K562 (cell line): ENCODE results near the gene IGFBPL1. TPM values are rescaled to one million over a fixed set of nuclear protein-coding genes. Genes with fewer than 3 reads are reported as not detected.

ENCODE experiments used
- CBFA2T3 ChIP-seq: fragments of 450-650 bp; IDR thresholded peaks from 2 replicates; pipeline ENCODE4 v1.6.1; 2017
- CREB3 ChIP-seq: fragments of 450-650 bp; conservative IDR thresholded peaks from 2 replicates; pipeline ENCODE4 v1.6.1; 2016; ENCODE audit warnings: missing genetic modification characterization, low read depth, mild to moderate bottlenecking, missing compliant biosample characterization, moderate library complexity
- FOXA1 ChIP-seq: fragments of 450-650 bp; IDR thresholded peaks from 2 replicates; pipeline ENCODE4 v1.6.1; 2016; ENCODE audit warnings: mild to moderate bottlenecking, borderline replicate concordance
- GTF2A2 ChIP-seq: IDR thresholded peaks from 2 replicates; pipeline ENCODE4 v1.6.1; 2016; ENCODE audit warnings: mild to moderate bottlenecking, missing genetic modification characterization, missing compliant biosample characterization
- MAX ChIP-seq: sonication (generic); formaldehyde crosslinking; IDR thresholded peaks from 2 replicates; pipeline ENCODE4 v1.9.0; 2022; ENCODE audit warnings: mild to moderate bottlenecking, missing genetic modification reagents
- polyA plus RNA-seq, 8 experiments: library from polyadenylated mRNA; depleted of rRNA in 4 of 8; stranded (reverse) in 5 of 8; unstranded in 3 of 8; fragments of >200 nt; fragmentation: Nextera tagmentation in 2 of 8; fragmentation: Illumina TruSeq in 1 of 8; extraction: Ambion mirVana in 2 of 8; extraction: Trizol in 1 of 8; gene quantifications; 2 replicates each; pipeline versions ENCODE4 v1.2.1 to v1.2.3, GENCODE V29; 2011 to 2014; ENCODE audit warnings: inconsistent platforms in 1 of 8, missing spikeins in 1 of 8
- total RNA-seq, 7 experiments: library from RNA; depleted of rRNA in 6 of 7; stranded (reverse); fragments of >200 nt in 6 of 7; fragmentation: Illumina TruSeq in 2 of 7; extraction: Trizol in 2 of 7; gene quantifications; 2 replicates each; pipeline versions ENCODE4 v1.2.1 to v1.2.3, GENCODE V29; 2011 to 2021; ENCODE audit warnings: low replicate concordance in 1 of 7
- TF ChIP-seq, protein P1 (sequence below): fragments of 450-650 bp; IDR thresholded peaks from 2 replicates; pipeline ENCODE4 v1.6.1; 2016; ENCODE audit warnings: mild to moderate bottlenecking, moderate library complexity
- TF ChIP-seq, protein P2 (sequence below): fragments of 200-800 bp; sonication (Bioruptor generic); IDR thresholded peaks from 2 replicates; pipeline ENCODE4 v1.6.1; 2017; ENCODE audit warnings: missing genetic modification characterization, missing compliant biosample characterization
- TF ChIP-seq, protein P3 (sequence below): fragments of 450-650 bp; formaldehyde crosslinking; IDR thresholded peaks from 2 replicates; pipeline ENCODE4 v1.4.0; 2020; ENCODE audit warnings: mild to moderate bottlenecking, moderate library complexity

Gene IGFBPL1
- total and polyA plus RNA-seq, 9 of the 15 experiments (the other 6 are each of a cell fraction or from before 2014, with no cell fraction given): not detected

DNA sequence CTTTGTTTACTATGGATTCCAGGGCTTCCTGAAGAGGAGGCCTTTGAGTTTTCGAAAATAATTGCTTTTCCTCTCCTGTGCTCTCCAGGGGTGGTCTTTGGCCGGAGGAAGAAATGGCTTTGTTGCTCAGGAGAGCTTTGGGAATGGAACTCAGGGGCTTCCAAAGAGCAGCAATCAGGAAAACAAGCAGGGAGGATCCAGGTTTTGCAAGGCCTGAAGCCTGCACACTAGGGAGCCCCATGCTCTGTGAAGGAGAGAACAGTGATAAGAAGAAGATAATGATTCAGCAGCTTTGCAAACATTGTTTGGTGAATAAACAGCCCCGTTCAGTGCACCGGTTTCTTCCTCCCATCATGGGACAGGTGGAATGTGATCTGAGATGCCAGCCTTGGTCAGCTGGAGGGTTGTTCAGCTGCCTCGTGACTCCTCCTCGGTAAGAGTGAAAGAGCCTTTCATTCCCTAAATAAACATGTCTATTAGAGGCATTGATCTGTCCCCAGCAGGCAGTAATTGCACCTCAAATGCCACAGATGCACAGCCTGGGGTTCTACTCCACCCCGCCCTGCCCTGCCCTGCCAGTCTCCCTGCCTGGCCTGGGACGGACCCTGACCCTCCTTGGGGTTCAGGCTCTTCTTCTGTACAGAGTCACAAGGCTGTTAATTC, 43.3 kb downstream of the IGFBPL1 start (continued):
- TF ChIP-seq, protein P1, sequence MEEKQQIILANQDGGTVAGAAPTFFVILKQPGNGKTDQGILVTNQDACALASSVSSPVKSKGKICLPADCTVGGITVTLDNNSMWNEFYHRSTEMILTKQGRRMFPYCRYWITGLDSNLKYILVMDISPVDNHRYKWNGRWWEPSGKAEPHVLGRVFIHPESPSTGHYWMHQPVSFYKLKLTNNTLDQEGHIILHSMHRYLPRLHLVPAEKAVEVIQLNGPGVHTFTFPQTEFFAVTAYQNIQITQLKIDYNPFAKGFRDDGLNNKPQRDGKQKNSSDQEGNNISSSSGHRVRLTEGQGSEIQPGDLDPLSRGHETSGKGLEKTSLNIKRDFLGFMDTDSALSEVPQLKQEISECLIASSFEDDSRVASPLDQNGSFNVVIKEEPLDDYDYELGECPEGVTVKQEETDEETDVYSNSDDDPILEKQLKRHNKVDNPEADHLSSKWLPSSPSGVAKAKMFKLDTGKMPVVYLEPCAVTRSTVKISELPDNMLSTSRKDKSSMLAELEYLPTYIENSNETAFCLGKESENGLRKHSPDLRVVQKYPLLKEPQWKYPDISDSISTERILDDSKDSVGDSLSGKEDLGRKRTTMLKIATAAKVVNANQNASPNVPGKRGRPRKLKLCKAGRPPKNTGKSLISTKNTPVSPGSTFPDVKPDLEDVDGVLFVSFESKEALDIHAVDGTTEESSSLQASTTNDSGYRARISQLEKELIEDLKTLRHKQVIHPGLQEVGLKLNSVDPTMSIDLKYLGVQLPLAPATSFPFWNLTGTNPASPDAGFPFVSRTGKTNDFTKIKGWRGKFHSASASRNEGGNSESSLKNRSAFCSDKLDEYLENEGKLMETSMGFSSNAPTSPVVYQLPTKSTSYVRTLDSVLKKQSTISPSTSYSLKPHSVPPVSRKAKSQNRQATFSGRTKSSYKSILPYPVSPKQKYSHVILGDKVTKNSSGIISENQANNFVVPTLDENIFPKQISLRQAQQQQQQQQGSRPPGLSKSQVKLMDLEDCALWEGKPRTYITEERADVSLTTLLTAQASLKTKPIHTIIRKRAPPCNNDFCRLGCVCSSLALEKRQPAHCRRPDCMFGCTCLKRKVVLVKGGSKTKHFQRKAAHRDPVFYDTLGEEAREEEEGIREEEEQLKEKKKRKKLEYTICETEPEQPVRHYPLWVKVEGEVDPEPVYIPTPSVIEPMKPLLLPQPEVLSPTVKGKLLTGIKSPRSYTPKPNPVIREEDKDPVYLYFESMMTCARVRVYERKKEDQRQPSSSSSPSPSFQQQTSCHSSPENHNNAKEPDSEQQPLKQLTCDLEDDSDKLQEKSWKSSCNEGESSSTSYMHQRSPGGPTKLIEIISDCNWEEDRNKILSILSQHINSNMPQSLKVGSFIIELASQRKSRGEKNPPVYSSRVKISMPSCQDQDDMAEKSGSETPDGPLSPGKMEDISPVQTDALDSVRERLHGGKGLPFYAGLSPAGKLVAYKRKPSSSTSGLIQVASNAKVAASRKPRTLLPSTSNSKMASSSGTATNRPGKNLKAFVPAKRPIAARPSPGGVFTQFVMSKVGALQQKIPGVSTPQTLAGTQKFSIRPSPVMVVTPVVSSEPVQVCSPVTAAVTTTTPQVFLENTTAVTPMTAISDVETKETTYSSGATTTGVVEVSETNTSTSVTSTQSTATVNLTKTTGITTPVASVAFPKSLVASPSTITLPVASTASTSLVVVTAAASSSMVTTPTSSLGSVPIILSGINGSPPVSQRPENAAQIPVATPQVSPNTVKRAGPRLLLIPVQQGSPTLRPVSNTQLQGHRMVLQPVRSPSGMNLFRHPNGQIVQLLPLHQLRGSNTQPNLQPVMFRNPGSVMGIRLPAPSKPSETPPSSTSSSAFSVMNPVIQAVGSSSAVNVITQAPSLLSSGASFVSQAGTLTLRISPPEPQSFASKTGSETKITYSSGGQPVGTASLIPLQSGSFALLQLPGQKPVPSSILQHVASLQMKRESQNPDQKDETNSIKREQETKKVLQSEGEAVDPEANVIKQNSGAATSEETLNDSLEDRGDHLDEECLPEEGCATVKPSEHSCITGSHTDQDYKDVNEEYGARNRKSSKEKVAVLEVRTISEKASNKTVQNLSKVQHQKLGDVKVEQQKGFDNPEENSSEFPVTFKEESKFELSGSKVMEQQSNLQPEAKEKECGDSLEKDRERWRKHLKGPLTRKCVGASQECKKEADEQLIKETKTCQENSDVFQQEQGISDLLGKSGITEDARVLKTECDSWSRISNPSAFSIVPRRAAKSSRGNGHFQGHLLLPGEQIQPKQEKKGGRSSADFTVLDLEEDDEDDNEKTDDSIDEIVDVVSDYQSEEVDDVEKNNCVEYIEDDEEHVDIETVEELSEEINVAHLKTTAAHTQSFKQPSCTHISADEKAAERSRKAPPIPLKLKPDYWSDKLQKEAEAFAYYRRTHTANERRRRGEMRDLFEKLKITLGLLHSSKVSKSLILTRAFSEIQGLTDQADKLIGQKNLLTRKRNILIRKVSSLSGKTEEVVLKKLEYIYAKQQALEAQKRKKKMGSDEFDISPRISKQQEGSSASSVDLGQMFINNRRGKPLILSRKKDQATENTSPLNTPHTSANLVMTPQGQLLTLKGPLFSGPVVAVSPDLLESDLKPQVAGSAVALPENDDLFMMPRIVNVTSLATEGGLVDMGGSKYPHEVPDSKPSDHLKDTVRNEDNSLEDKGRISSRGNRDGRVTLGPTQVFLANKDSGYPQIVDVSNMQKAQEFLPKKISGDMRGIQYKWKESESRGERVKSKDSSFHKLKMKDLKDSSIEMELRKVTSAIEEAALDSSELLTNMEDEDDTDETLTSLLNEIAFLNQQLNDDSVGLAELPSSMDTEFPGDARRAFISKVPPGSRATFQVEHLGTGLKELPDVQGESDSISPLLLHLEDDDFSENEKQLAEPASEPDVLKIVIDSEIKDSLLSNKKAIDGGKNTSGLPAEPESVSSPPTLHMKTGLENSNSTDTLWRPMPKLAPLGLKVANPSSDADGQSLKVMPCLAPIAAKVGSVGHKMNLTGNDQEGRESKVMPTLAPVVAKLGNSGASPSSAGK: peak; percentile 60; the same call in 1 of the 2 replicates
- TF ChIP-seq FOXA1 (no peak), GTF2A2 (tag) (no peak), CREB3 (peak; percentile 51; the same call in 1 of the 2 replicates), CBFA2T3 (peak; percentile 59), MAX (CRISPR knock-in tag) (no peak)
- TF ChIP-seq, protein P2, sequence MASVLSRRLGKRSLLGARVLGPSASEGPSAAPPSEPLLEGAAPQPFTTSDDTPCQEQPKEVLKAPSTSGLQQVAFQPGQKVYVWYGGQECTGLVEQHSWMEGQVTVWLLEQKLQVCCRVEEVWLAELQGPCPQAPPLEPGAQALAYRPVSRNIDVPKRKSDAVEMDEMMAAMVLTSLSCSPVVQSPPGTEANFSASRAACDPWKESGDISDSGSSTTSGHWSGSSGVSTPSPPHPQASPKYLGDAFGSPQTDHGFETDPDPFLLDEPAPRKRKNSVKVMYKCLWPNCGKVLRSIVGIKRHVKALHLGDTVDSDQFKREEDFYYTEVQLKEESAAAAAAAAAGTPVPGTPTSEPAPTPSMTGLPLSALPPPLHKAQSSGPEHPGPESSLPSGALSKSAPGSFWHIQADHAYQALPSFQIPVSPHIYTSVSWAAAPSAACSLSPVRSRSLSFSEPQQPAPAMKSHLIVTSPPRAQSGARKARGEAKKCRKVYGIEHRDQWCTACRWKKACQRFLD (CRISPR knock-in tag): 0 out of 2 replicates have a peak, but pooled peaks have one; percentile 51
- TF ChIP-seq, protein P3, sequence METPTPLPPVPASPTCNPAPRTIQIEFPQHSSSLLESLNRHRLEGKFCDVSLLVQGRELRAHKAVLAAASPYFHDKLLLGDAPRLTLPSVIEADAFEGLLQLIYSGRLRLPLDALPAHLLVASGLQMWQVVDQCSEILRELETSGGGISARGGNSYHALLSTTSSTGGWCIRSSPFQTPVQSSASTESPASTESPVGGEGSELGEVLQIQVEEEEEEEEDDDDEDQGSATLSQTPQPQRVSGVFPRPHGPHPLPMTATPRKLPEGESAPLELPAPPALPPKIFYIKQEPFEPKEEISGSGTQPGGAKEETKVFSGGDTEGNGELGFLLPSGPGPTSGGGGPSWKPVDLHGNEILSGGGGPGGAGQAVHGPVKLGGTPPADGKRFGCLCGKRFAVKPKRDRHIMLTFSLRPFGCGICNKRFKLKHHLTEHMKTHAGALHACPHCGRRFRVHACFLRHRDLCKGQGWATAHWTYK (CRISPR knock-in tag): 0 out of 2 replicates have a peak, but pooled peaks have one; percentile 34
